OCI-M2 (cell line): ENCODE results near the gene GINS1.
"Not testable (repeated sequence)": the region's sequence is repeated elsewhere in the genome, so short reads cannot be mapped to it uniquely, and the experiment has no call there.

Source experiments
- DNase-seq: peaks from one replicate; lab custom pipeline; 2025; ENCODE audit not compliant: unreplicated experiment; lab: John Stamatoyannopoulos, UW

Gene GINS1

GRCh38 chr20:25473297-25473696 lies 65.8 kb downstream of the GINS1 start:
- DNase-seq, result not testable (repeated sequence)

DNA sequence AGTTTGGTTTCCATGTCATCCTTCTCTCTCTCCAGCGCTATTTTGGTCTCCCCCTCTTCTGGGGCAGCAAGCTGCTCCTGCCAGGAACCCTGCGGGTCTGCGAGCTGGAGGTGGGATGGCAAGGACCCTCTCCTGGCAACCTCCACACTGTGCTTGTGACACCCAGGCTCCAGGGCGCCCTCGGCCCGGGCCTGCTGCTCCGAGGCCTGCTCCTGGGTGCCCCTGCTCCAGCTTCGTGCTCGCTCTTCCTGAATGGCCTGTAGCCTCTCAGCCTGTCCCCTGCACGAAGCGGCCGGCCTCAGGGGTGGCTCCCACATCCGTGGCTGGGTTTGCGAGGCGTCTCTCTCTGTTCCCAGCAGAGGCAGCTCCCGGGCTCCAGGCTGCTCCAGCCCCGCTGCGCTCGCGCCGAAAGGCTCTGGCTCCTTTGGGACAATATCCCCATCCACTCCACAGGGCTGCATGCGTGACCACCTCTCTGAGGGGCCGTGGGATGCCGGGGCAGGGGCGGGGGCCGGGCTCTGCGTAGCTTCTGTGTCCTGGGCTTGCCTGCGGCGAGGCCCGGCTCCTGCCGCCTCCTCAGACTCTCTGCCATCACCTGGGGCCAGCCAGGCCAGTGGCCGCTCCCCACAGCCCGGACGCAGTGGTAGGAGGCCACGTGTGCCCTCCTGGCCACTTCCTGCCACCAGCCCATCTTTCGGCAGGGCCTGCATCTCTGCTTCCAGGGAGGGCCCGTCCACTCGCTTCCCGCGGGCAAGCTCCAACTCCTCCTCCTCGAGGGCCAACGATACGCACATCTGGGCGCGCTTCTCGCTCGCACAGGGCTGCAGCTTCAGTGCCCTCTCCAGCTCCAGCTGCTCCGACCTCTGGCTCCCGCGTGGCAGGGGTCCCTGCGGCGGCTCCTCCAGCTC lies 68.9 kb downstream of the GINS1 start:
- DNase-seq, result no peak

DNA sequence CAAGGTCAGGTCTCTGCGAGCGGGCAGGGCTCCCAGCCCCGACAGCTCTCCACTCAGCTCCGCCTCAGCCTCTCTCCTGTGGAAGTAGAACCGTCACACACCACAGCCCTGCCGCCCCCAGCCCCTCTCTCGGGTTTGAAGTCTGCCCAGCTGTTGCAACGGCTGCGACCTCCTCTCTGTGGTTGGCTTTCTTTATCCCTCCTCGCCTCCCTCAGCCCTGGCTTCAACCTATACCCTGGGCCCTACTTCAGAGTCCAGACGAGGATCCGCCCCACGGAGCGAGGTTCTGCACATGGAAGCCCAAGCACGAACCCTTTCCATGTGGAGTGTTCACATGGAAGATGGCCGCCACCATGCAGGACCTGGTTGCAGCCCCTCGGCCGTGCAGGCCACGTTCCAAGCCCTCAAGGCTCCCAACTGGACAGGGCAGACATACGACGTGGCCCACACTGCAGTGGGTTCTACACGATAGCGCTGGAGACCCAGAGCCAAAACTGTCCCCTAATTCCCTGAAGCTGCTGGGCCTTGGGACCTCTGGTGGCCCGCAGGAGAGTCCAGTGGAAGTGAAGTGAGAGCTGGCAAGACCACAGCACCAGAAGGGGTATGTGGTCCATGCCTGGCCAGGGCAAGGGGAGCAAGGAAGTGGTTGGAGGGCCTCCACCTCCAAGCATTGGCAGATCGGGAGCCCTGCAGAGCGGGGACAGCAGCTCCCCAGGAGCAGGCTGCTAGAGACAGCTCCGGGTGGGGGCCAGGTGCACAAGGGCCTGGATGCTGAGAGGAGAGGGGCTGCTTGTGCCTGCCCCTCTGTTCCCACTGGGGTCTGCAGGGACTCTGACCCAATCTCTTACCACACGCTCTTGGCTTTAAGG lies 69.8 kb downstream of the GINS1 start:
- no peak for DNase-seq

DNA sequence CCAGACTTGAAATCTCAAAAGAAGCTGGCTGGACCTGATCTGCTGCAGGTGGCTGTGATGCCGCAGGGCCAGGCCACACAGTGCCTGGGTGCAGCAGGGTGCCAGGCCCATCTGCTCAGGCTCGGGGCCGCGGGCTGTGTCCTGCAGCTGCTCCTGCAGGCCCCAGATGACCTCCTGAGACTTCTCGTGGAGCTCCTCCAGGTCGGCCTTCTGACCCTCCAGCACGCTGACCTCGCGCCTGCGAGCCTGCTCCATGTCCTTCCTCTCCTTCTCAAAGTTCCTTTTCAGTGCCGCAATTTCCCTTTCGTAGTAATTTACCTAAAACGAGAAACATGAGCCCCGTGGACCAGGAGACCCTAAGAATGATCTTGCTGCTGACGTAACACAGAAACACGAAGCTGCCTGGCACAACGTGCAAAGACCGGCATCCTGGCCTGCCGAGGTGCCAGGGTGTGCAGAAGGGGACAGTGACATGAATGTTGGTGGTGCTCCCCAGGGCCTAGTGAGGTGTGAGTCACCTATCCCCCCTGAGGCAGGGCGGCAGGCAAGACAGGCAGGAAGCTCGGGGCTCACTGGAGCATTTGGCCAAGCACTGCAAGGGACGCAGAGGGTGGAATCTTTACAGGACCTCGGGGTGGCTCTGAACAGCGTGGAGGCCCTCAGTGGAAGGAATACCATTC lies 71.6 kb downstream of the GINS1 start:
- no peak for DNase-seq

- no peak for DNase-seq
These were observed 72.2 kb downstream of the GINS1 start for GRCh38 chr20:25479638-25480037.

- no peak for DNase-seq
These were observed 72.7 kb downstream of the GINS1 start for GRCh38 chr20:25480156-25480555.

DNA sequence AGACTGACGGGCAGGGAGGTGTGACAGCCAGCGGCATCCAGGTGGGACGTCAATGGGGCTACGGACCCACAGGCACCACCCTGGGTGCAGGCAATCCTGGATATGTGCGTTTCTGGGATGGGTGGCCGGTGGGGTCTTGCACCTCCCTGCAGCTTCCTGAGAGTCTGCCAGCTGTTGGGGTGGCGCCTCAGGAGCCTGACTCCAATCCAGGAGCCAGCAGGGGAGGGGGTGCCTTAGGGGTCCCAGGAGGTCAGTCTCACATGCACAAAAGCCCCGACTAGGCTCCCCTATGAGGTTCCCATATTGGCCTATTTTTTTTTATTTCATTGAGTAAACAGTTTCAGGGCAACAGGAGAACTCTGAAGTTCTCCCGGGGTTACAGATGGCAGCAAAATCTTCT lies 73.3 kb downstream of the GINS1 start:
- DNase-seq, result no peak

- no peak for DNase-seq
These were observed 73.9 kb downstream of the GINS1 start for GRCh38 chr20:25481235-25481917.

- DNase-seq, result no peak
These were observed 74.4 kb downstream of the GINS1 start for GRCh38 chr20:25481918-25482253.

DNA sequence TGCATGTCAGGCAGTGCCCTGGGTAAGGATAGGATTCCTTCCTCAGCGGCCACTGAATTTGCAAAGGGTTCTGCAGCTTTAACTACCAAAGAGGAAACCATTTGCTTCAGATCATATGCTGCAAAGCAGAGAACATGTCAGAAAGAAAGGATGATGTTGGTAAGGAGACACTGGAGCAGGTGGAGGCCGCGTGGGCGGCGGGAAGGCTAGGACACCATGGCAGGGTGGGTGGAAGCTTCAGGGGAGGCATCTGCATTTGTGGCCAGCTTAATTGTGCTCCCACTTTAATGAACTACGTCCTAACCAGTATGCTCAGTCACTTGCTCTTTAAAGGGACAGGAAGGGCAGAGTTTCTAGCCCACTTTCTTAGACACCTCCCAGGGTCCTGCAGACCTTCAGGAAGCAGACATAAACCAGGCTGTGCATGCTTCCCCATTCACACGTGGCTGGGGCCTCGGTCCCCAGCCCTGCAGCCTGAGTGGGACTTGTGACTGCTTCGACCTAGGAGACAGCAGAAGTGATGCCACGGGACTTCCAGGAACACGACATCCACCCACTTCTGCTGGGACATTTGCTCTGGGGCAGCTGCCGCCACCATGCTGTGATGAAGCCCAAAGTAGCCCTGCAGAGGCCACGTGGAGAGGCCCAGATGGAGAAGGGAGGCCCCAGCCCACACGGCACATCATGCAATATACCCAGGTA lies 76.1 kb downstream of the GINS1 start:
- no peak for DNase-seq

GRCh38 chr20:25484224-25484846 lies 76.9 kb downstream of the GINS1 start:
- no peak for DNase-seq

GRCh38 chr20:25484911-25485511 lies 77.5 kb downstream of the GINS1 start:
- DNase-seq, result no peak

GRCh38 chr20:25485872-25486271 lies 78.4 kb downstream of the GINS1 start:
- DNase-seq, result no peak

GRCh38 chr20:25486377-25486776 lies 78.9 kb downstream of the GINS1 start:
- DNase-seq, result no peak

- DNase-seq, result no peak
These were observed 79.8 kb downstream of the GINS1 start for GRCh38 chr20:25487306-25487705.

DNA sequence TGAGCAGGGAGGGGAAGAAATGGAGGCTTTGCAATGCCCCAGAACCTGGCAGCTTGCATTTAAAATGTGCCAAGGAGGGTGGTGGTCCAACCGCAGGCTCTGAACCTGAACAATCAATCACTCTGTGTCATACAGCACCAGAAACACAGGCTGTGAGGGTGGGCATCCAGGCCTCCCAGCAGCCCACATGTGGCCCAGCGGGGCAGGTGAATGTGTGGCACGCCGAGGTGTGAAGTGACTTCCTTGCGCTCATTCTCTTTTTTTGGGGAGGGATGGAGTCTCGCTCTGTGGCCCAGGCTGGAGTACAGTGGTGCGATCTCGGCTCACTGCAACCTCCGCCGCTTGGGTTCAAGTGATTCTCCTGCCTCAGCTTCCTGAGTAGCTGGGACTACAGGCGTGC lies 80.5 kb downstream of the GINS1 start:
- DNase-seq, result no peak

- DNase-seq, result no peak
These were observed 81.9 kb downstream of the GINS1 start for GRCh38 chr20:25489221-25489871.

DNA sequence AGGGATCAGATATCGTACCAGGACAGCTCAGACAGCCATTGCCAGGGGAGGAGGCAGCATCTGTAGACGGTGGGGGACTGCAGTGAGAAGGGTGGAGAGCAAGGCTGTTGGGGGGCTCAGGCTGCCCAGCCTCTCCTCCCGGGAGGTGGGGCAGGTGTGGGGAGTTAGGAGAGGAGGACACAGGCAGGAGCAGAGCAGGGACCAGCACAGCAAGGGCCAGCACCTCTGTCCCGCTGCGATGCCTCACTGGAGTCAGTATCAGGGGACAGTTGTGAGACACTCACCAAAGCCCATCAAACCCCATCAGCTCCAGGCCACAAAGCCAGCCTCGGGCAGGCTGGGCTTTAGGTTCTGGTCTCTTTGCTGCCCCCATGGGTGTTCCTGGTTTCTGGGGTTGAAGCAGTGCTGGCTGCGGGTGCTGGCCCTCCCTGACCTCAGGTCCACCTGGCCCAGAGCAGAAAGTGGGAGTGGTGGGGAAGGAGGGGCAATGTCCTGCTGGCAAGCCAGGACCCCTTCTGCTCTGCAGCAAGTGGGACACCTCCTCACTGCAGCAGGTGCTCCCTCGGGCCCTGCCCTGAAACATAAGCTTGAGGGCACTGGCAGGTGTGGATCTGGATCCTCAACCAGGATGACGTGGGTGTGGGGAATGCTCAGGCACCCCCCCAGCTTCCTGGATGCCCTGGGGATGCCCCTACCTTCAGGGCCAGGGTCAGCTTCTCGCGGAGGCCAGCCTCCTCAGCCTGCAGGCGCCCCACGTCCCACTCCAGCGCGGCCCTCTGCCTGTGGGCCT lies 83.4 kb downstream of the GINS1 start:
- DNase-seq, result no peak
